NCI-H1417 (cell line): ENCODE data around the gene ST8SIA1.
"Not testable (repeated sequence)": the region's sequence is repeated elsewhere in the genome, so short reads cannot be mapped to it uniquely, and the experiment has no call there.

Experiments
- DNase-seq, 3 experiments: peaks; one replicate each; lab custom pipeline; 2025; lab: John Stamatoyannopoulos, UW

ST8SIA1 gene

GRCh38 chr12:22169376-22169775, 165.1 kb downstream of the ST8SIA1 start:
- DNase-seq, result peak in 1 of 3 experiments; percentile 28

DNA sequence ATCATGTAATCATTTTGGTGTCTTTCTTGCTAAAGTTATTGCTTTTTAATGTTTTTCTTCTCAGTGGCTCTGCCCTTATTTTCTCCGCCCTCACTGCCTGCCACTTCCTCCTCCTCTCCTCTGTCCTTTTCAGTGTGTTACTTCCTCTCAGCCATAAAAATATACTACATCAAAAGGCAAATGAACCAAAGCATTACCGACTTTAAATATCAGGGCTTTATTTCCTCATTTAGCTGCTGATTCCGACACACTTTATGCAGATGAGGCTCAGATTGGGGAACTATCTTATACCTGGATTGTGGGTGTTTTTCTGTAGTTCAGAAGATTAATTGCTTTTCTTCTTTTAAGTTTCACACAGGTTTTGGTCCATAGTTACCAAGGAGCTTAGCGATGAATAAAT, 170.4 kb downstream of the ST8SIA1 start:
- no peak for DNase-seq

GRCh38 chr12:22163594-22163993, 170.9 kb downstream of the ST8SIA1 start:
- peak in 1 of 3 experiments; percentile 23 for DNase-seq

- no peak for DNase-seq
These were observed 174.0 kb downstream of the ST8SIA1 start for GRCh38 chr12:22160396-22161003.

GRCh38 chr12:22149286-22149685, 185.2 kb downstream of the ST8SIA1 start:
- not testable (repeated sequence) for DNase-seq

DNA sequence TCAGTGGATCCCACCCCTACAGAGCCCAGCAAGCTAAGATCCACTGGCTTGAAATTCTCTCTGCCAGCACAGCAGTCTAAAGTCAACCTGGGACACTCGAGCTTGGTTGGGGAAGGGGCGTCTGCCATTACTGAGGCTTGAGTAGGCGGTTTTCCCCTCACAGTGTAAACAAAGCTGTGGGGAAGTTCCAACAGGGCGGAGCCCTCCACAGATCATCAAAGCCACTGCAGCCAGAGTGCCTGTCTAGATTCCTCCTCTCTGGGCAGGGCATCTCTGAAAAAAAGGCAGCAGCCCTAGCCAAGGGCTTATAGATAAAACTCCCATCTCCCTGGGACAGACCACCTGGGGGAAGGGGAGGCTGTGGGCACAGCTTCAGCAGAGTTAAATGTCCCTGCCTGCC, 187.8 kb downstream of the ST8SIA1 start:
- DNase-seq, result not testable (repeated sequence)
